K562 (cell line): ENCODE measurements around the gene MAD1L1. TPM values are rescaled to one million over a fixed set of nuclear protein-coding genes. Genes with fewer than 3 reads are reported as not detected.
"Not testable (repeated sequence)": the region's sequence is repeated elsewhere in the genome, so short reads cannot be mapped to it uniquely, and the experiment has no call there.

Experiments used
- ATAC-seq: fragments of 200-7000 bp; cut with Tn5 transposase; 3 replicates; pipeline ENCODE4 v1.9.1; 2020; ENCODE audit warnings: moderate library complexity
- BruUV-seq: library from RNA; stranded (reverse); fragments of 400-500 nt; replicated peaks from 2 replicates; lab custom pipeline; 2021; lab: Mats Ljungman, UMichigan
- CTCF ChIA-PET: fragments of 300-600 bp; formaldehyde crosslinking; extraction: SDS; loops from one replicate; lab custom pipeline; 2021; ENCODE audit warnings: low intra/inter-chr PET ratio; lab: Yijun Ruan, JAX
- POLR2A ChIA-PET: fragments of 300-600, 350-650 bp; sonication (Branson Sonifier 250); formaldehyde crosslinking; extraction: SDS; loops from one replicate; lab custom pipeline; 2021; ENCODE audit warnings: antibody characterized with exemption, inconsistent platforms; lab: Yijun Ruan, JAX
- DNase-seq, 4 experiments: peaks; one replicate each; pipeline versions ENCODE4 v3.0.0 to v3.0.0-alpha.2; 2011 to 2018; ENCODE audit warnings: low spot score in 3 of 4, mixed read lengths in 3 of 4; ENCODE audit errors: extremely low read depth in 1 of 4
- FAIRE-seq: peaks from 2 replicates; lab custom pipeline; 2011; peaks lifted over from hg19 to GRCh38; lab: Jason Lieb, UNC
- H2AFZ ChIP-seq: 2 replicates; pipeline ENCODE4 v1.6.0; 2011; ENCODE audit warnings: low read depth, low read length, control low read depth, inconsistent platforms
- H3K27ac ChIP-seq: fragments of 200-600 bp; 3 replicates; pipeline ENCODE4 v1.8.0; 2011; ENCODE audit warnings: low read depth, mild to moderate bottlenecking, control low read depth, inconsistent platforms, low read length, moderate library complexity, mixed read lengths; ENCODE audit errors: extremely low read depth
- H3K27me3 ChIP-seq, 2 experiments: fragments of 300-600 bp in 1 of 2; 2 replicates in 1 of 2; 3 replicates in 1 of 2; pipeline versions ENCODE4 v1.6.0 to v1.8.0; 2011; ENCODE audit warnings: inconsistent platforms in 2 of 2, low read length in 2 of 2, mild to moderate bottlenecking in 1 of 2, mixed read lengths in 1 of 2, moderate library complexity in 1 of 2; ENCODE audit not compliant: control insufficient read depth in 2 of 2, insufficient read depth in 2 of 2
- H3K36me3 ChIP-seq: fragments of 300-600 bp; 3 replicates; pipeline ENCODE4 v1.8.0; 2011; ENCODE audit warnings: mild to moderate bottlenecking, low read length, inconsistent platforms; ENCODE audit not compliant: control insufficient read depth, insufficient read depth
- H3K4me1 ChIP-seq, 2 experiments: fragments of 200-600 bp in 1 of 2; replicated peaks in 1 of 2; 2 replicates in 1 of 2; 3 replicates in 1 of 2; pipeline versions ENCODE4 v1.5.1 to v1.8.0; 2011; ENCODE audit warnings: inconsistent platforms in 2 of 2, low read length in 2 of 2, mild to moderate bottlenecking in 1 of 2, mixed read lengths in 1 of 2, moderate library complexity in 1 of 2; ENCODE audit not compliant: control insufficient read depth in 2 of 2, insufficient read depth in 2 of 2
- H3K4me2 ChIP-seq: 2 replicates; pipeline ENCODE4 v1.6.1; 2011; ENCODE audit warnings: low read length, control low read depth, inconsistent platforms, mixed read lengths; ENCODE audit not compliant: insufficient read depth
- H3K4me3 ChIP-seq: fragments of 200-600 bp; sonication (generic), shearing (Covaris generic); 2 replicates; pipeline ENCODE4 v1.5.1; 2016; ENCODE audit warnings: control low read depth, inconsistent platforms
- H3K79me2 ChIP-seq: fragments of 200-600 bp; 3 replicates; pipeline ENCODE4 v1.8.0; 2011; ENCODE audit warnings: low read length, inconsistent platforms; ENCODE audit not compliant: control insufficient read depth, insufficient read depth
- H3K9ac ChIP-seq, 2 experiments: 2 replicates each; pipeline versions ENCODE4 v1.6.0 to v1.6.1; 2011; ENCODE audit warnings: low read depth in 2 of 2, low read length in 2 of 2, control low read depth in 1 of 2, inconsistent platforms in 1 of 2, mild to moderate bottlenecking in 1 of 2, mixed read lengths in 1 of 2; ENCODE audit not compliant: insufficient read depth in 1 of 2
- H3K9me1 ChIP-seq: one replicate; pipeline ENCODE4 v1.6.0; 2011; ENCODE audit warnings: inconsistent platforms, mild to moderate bottlenecking, low read length, moderate library complexity; ENCODE audit not compliant: control insufficient read depth, insufficient read depth
- H3K9me3 ChIP-seq: replicated peaks from 2 replicates; pipeline ENCODE4 v1.5.1; 2011; ENCODE audit warnings: low read depth, low read length, inconsistent platforms; ENCODE audit not compliant: control insufficient read depth, insufficient read depth
- H4K20me1 ChIP-seq: replicated peaks from 2 replicates; pipeline ENCODE4 v1.6.1; 2011; ENCODE audit warnings: low read length, inconsistent platforms, mixed read lengths; ENCODE audit not compliant: control insufficient read depth, insufficient read depth
- CHAMP1 ChIP-seq: fragments of 450-650 bp; IDR thresholded peaks from 2 replicates; pipeline ENCODE4 v1.6.1; 2016; ENCODE audit warnings: mild to moderate bottlenecking
- CUX1 ChIP-seq: fragments of 200-800 bp; sonication (Bioruptor generic); IDR thresholded peaks from 2 replicates; pipeline ENCODE4 v1.6.1; 2016; ENCODE audit warnings: missing genetic modification characterization, missing compliant biosample characterization
- ERF ChIP-seq: fragments of 450-650 bp; formaldehyde crosslinking; IDR thresholded peaks from 2 replicates; pipeline ENCODE4 v1.4.0; 2020; ENCODE audit warnings: mild to moderate bottlenecking, mixed read lengths
- ESRRB ChIP-seq: fragments of 250-450 bp; sonication (Bioruptor Pico); IDR thresholded peaks from 2 replicates; pipeline ENCODE4 v1.5.0; 2020; ENCODE audit warnings: mild to moderate bottlenecking, moderate library complexity, borderline replicate concordance
- HBP1 ChIP-seq: fragments of 450-650 bp; formaldehyde crosslinking; IDR thresholded peaks from 2 replicates; pipeline ENCODE4 v1.4.0; 2022; ENCODE audit warnings: missing genetic modification characterization
- NR2C2 ChIP-seq, 2 experiments: fragments of 200-800 bp in 1 of 2; sonication (Bioruptor generic) in 1 of 2; sonication (generic) in 1 of 2; formaldehyde crosslinking in 1 of 2; IDR thresholded peaks; 2 replicates each; pipeline versions ENCODE4 v1.6.1 to v1.8.0; 2016 to 2022; ENCODE audit warnings: mild to moderate bottlenecking in 1 of 2, missing compliant biosample characterization in 1 of 2, missing genetic modification characterization in 1 of 2, missing genetic modification reagents in 1 of 2
- SIX5 ChIP-seq, 2 experiments: IDR thresholded peaks; 2 replicates each; pipeline ENCODE4 v1.6.1; 2011; ENCODE audit warnings: low read length in 2 of 2, borderline replicate concordance in 1 of 2, low read depth in 1 of 2, mild to moderate bottlenecking in 1 of 2, moderate library complexity in 1 of 2; ENCODE audit not compliant: insufficient read depth in 1 of 2
- TAF9B ChIP-seq: fragments of 450-650 bp; IDR thresholded peaks from 2 replicates; pipeline ENCODE4 v1.6.1; 2018; ENCODE audit warnings: mild to moderate bottlenecking; ENCODE audit not compliant: partially characterized antibody
- TCF7 ChIP-seq: sonication (generic); IDR thresholded peaks from 2 replicates; pipeline ENCODE4 v1.6.1; 2016; ENCODE audit warnings: antibody characterized with exemption, borderline replicate concordance
- WGBS: fragments of 100-300 bp; shearing (Covaris generic); methylation state at CpG from one replicate; pipeline ENCODE4 v1.1.6; 2016; ENCODE audit warnings: low coverage, mixed read lengths; ENCODE audit not compliant: insufficient coverage; ENCODE audit errors: missing lambda C conversion rate; 5-methylcytosine and 5-hydroxymethylcytosine counted together
- in situ Hi-C: fragments of 300-500 bp; cut with MboI; formaldehyde crosslinking; loops from 4 replicates; pipeline ENCODE4 v1.15.0; 2018; ENCODE audit warnings: inconsistent platforms, mixed read lengths
- intact Hi-C: fragments of 100-400 bp; cut with micrococcal nuclease; formaldehyde crosslinking; loops from 2 replicates; pipeline ENCODE4 v1.14.2; 2022
- polyA plus RNA-seq, 8 experiments: library from polyadenylated mRNA; depleted of rRNA in 4 of 8; stranded (reverse) in 5 of 8; unstranded in 3 of 8; fragments of >200 nt; fragmentation: Nextera tagmentation in 2 of 8; fragmentation: Illumina TruSeq in 1 of 8; extraction: Ambion mirVana in 2 of 8; extraction: Trizol in 1 of 8; gene quantifications; 2 replicates each; pipeline versions ENCODE4 v1.2.1 to v1.2.3, GENCODE V29; 2011 to 2014; ENCODE audit warnings: inconsistent platforms in 1 of 8, missing spikeins in 1 of 8
- total RNA-seq, 7 experiments: library from RNA; depleted of rRNA in 6 of 7; stranded (reverse); fragments of >200 nt in 6 of 7; fragmentation: Illumina TruSeq in 2 of 7; extraction: Trizol in 2 of 7; gene quantifications; 2 replicates each; pipeline versions ENCODE4 v1.2.1 to v1.2.3, GENCODE V29; 2011 to 2021; ENCODE audit warnings: low replicate concordance in 1 of 7

The MAD1L1 gene
- total and polyA plus RNA-seq, 9 of the 15 experiments (the other 6 are each of a cell fraction or from before 2014, with no cell fraction given) = 1.7 to 89.7 (median 18.0) TPM

- TF ChIP-seq CHAMP1 (no peak), CUX1 (CRISPR knock-in tag) (no peak), ESRRB (CRISPR knock-in tag) (no peak), HBP1 (CRISPR knock-in tag) (no peak), NR2C2 (CRISPR knock-in tag; IDR thresholded peaks at IDR 0.05) (no peak), NR2C2 (tag; IDR thresholded peaks at IDR 0.05) (no peak), ERF (no peak), SIX5 (IDR thresholded peaks at IDR 0.05; ENCODE audit: borderline replicate concordance in 1 of 2, insufficient read depth in 1 of 2, low read depth in 1 of 2, low read length in 2 of 2) (no peak), TCF7 (no peak), TAF9B (no peak)
- TF ChIP-seq, all 486 proteins: peak for 0
These were observed 235.9 kb downstream of the MAD1L1 start (continued) for GRCh38 chr7:1996816-1997215.

GRCh38 chr7:1995911-1996420 lies 236.8 kb downstream of the MAD1L1 start:
- H3K9me3 ChIP-seq, in situ Hi-C loops, H3K36me3 ChIP-seq, H3K9me1 ChIP-seq, H3K27me3 ChIP-seq, DNase-seq, H3K4me2 ChIP-seq, CTCF ChIA-PET, H4K20me1 ChIP-seq, FAIRE-seq, BruUV-seq, H2AFZ ChIP-seq, H3K4me3 ChIP-seq, H3K27ac ChIP-seq, intact Hi-C loops, ATAC-seq, H3K79me2 ChIP-seq: not testable (repeated sequence)
- H3K4me1 ChIP-seq = peaks cover 0 to 31% of the 10 kb centered on the region in 2 experiments; a peak in 2 of 5 replicates
- POLR2A ChIA-PET = interaction anchor here (0.6 to 1.0 kb wide), 2 partner anchors 19 to 1540 kb away, joined by 3 read pairs; no protein-coding TSS in a partner anchor
- WGBS = 94% methylated on average over 13 of the region's 24 CpGs
- peak overlapping the region in 1 of 2 experiments; percentile 52; a peak in 1 of 4 replicates for H3K9ac ChIP-seq
